GM12878 (cell line): ENCODE results near the gene TMEM250. TPM values are rescaled to one million over a fixed set of nuclear protein-coding genes. Genes with fewer than 3 reads are reported as not detected.

Experiments
- ATAC-seq: fragments of 200-7000 bp; cut with Tn5 transposase; 3 replicates; pipeline ENCODE4 v1.9.1; 2020; ENCODE audit warnings: mild to moderate bottlenecking, moderate library complexity
- BruUV-seq: library from RNA; stranded (reverse); fragments of 400-500 nt; replicated peaks from 2 replicates; lab custom pipeline; 2021; lab: Mats Ljungman, UMichigan
- CTCF ChIA-PET: fragments of 300-600 bp; sonication (Branson Sonifier 250); formaldehyde crosslinking; extraction: SDS; loops from one replicate; lab custom pipeline; 2021; ENCODE audit warnings: inconsistent platforms; lab: Yijun Ruan, JAX
- POLR2A ChIA-PET: fragments of 350-600 bp; formaldehyde crosslinking; extraction: SDS; loops from one replicate; lab custom pipeline; 2021; ENCODE audit warnings: inconsistent platforms; lab: Charles Lee
- RAD21 ChIA-PET: fragments of 300-600 bp; sonication (Branson Sonifier 250); formaldehyde crosslinking; loops from one replicate; lab custom pipeline; 2023; ENCODE audit warnings: antibody characterized with exemption; ENCODE audit not compliant: unreplicated experiment; lab: Charles Lee
- SMC1A ChIA-PET: fragments of 300-600 bp; sonication (Branson Sonifier 250); formaldehyde crosslinking; loops from one replicate; lab custom pipeline; 2023; ENCODE audit not compliant: unreplicated experiment, uncharacterized antibody; lab: Charles Lee
- DNase-seq: peaks from one replicate; pipeline ENCODE4 v3.0.0-alpha.2; 2011; ENCODE audit warnings: low read depth, low spot score
- FAIRE-seq: peaks from 3 replicates; lab custom pipeline; 2011; peaks lifted over from hg19 to GRCh38; lab: Jason Lieb, UNC
- H2AFZ ChIP-seq: 2 replicates; pipeline ENCODE4 v1.6.0; 2011; ENCODE audit warnings: low read depth, low read length, control low read depth; ENCODE audit not compliant: control insufficient read depth
- H3K27ac ChIP-seq: 2 replicates; pipeline ENCODE4 v1.5.1; 2011; ENCODE audit warnings: control low read depth; ENCODE audit not compliant: control insufficient read depth, insufficient read depth
- H3K27me3 ChIP-seq, 2 experiments: replicated peaks in 1 of 2; 2 replicates each; pipeline versions ENCODE4 v1.6.0 to v1.6.1; 2011; ENCODE audit warnings: low read length in 1 of 2; ENCODE audit not compliant: control insufficient read depth in 2 of 2, insufficient read depth in 2 of 2
- H3K36me3 ChIP-seq, 2 experiments: 2 replicates each; pipeline ENCODE4 v1.5.1; 2011; ENCODE audit warnings: low read length in 1 of 2; ENCODE audit not compliant: control insufficient read depth in 2 of 2, insufficient read depth in 2 of 2
- H3K4me1 ChIP-seq: 2 replicates; pipeline ENCODE4 v1.6.1; 2011; ENCODE audit warnings: mild to moderate bottlenecking, low read length, moderate library complexity, mixed read lengths; ENCODE audit not compliant: control insufficient read depth, insufficient read depth
- H3K4me2 ChIP-seq: 2 replicates; pipeline ENCODE4 v1.6.0; 2011; ENCODE audit warnings: control low read depth; ENCODE audit not compliant: control insufficient read depth, insufficient read depth
- H3K4me3 ChIP-seq: fragments of 200-600 bp; sonication (generic); 2 replicates; pipeline ENCODE4 v1.5.1; 2016
- H3K79me2 ChIP-seq: 2 replicates; pipeline ENCODE4 v1.6.0; 2011; ENCODE audit warnings: low read length; ENCODE audit not compliant: control insufficient read depth, insufficient read depth
- H3K9ac ChIP-seq: 2 replicates; pipeline ENCODE4 v1.8.0; 2011; ENCODE audit warnings: low read length, control low read depth, mixed read lengths; ENCODE audit not compliant: control insufficient read depth, insufficient read depth
- H3K9me3 ChIP-seq: replicated peaks from 3 replicates; pipeline ENCODE4 v1.5.1; 2011; ENCODE audit warnings: mild to moderate bottlenecking, low read length; ENCODE audit not compliant: control insufficient read depth, insufficient read depth
- H4K20me1 ChIP-seq: 2 replicates; pipeline ENCODE4 v1.6.0; 2011; ENCODE audit not compliant: control insufficient read depth, insufficient read depth
- ATF2 ChIP-seq: IDR thresholded peaks from 2 replicates; pipeline ENCODE4 v1.6.1; 2012; ENCODE audit warnings: low read length, inconsistent platforms
- BHLHE40 ChIP-seq, 2 experiments: fragments of 450-650 bp in 1 of 2; IDR thresholded peaks; 2 replicates each; pipeline ENCODE4 v1.6.1; 2011 to 2017; ENCODE audit warnings: low read depth in 2 of 2, borderline replicate concordance in 1 of 2, improper control_type of control experiment in 1 of 2, low read length in 1 of 2, mild to moderate bottlenecking in 1 of 2
- BRCA1 ChIP-seq: IDR thresholded peaks from 2 replicates; pipeline ENCODE4 v1.6.1; 2011; ENCODE audit warnings: low read depth, low read length, improper control_type of control experiment
- KDM1A ChIP-seq: fragments of 200-600 bp; sonication (generic); IDR thresholded peaks from 2 replicates; pipeline ENCODE4 v1.6.1; 2016; ENCODE audit warnings: borderline replicate concordance
- NKRF ChIP-seq: fragments of 450-650 bp; conservative IDR thresholded peaks from 2 replicates; pipeline ENCODE4 v1.6.1; 2017; ENCODE audit warnings: mild to moderate bottlenecking, moderate library complexity
- NR2C2 ChIP-seq: IDR thresholded peaks from 2 replicates; pipeline ENCODE4 v1.6.1; 2011; ENCODE audit warnings: borderline replicate concordance, low read depth; ENCODE audit not compliant: control insufficient read depth, insufficient read length
- NRF1 ChIP-seq: conservative IDR thresholded peaks from 2 replicates; pipeline ENCODE4 v1.6.1; 2011; ENCODE audit warnings: mild to moderate bottlenecking, low read depth, low read length, improper control_type of control experiment
- PAX5 ChIP-seq: IDR thresholded peaks from 2 replicates; pipeline ENCODE4 v1.6.1; 2011; ENCODE audit warnings: low read depth, low read length, borderline replicate concordance
- POLR2AphosphoS2 ChIP-seq: IDR thresholded peaks from 2 replicates; pipeline ENCODE4 v1.6.1; 2011; ENCODE audit warnings: low read depth, mild to moderate bottlenecking, low read length, improper control_type of control experiment, moderate library complexity
- REST ChIP-seq: IDR thresholded peaks from 2 replicates; pipeline ENCODE4 v1.6.1; 2012; ENCODE audit warnings: mild to moderate bottlenecking, low read depth, low read length
- SIN3A ChIP-seq: IDR thresholded peaks from 2 replicates; pipeline ENCODE4 v1.6.1; 2012; ENCODE audit warnings: low read depth, low read length, improper control_type of control experiment
- STAT1 ChIP-seq: fragments of 450-650 bp; conservative IDR thresholded peaks from 2 replicates; pipeline ENCODE4 v1.6.1; 2014; ENCODE audit warnings: antibody characterized with exemption, mild to moderate bottlenecking
- USF1 ChIP-seq: IDR thresholded peaks from 2 replicates; pipeline ENCODE4 v1.6.1; 2011; ENCODE audit warnings: borderline replicate concordance, low read depth, mild to moderate bottlenecking, moderate library complexity, mixed read lengths, low read length; ENCODE audit not compliant: insufficient read depth; ENCODE audit errors: extremely low read length
- YY1 ChIP-seq: IDR thresholded peaks from 2 replicates; pipeline ENCODE4 v1.6.1; 2011; ENCODE audit warnings: low read depth, mild to moderate bottlenecking, low read length
- ZNF207 ChIP-seq: fragments of 450-650 bp; IDR thresholded peaks from 2 replicates; pipeline ENCODE4 v1.6.1; 2014; ENCODE audit warnings: antibody characterized with exemption, mild to moderate bottlenecking, borderline replicate concordance
- ZNF384 ChIP-seq: IDR thresholded peaks from 2 replicates; pipeline ENCODE4 v1.6.1; 2012; ENCODE audit warnings: low read depth, mild to moderate bottlenecking, low read length, improper control_type of control experiment, borderline replicate concordance
- WGBS: methylation state at CpG from one replicate; pipeline ENCODE4 v1.1.6; 2016; ENCODE audit warnings: low lambda C conversion rate; ENCODE audit not compliant: insufficient replicate concordance, insufficient coverage; ENCODE audit errors: missing lambda C conversion rate; 5-methylcytosine and 5-hydroxymethylcytosine counted together
- in situ Hi-C: fragments of 300-500 bp; cut with MboI; formaldehyde crosslinking; loops from 9 replicates; pipeline ENCODE4 v1.14.3; 2018; ENCODE audit warnings: mixed read lengths
- intact Hi-C: fragments of 100-400 bp; cut with micrococcal nuclease; formaldehyde crosslinking; loops from one replicate; pipeline ENCODE4 v1.14.2; 2022; ENCODE audit not compliant: unreplicated experiment
- polyA plus RNA-seq, 11 experiments: library from polyadenylated mRNA; depleted of rRNA in 4 of 11; unstranded in 6 of 11; stranded (reverse) in 5 of 11; fragments of >200 nt; fragmentation: Nextera tagmentation in 4 of 11; fragmentation: Illumina TruSeq in 1 of 11; extraction: Ambion mirVana in 4 of 11; extraction: Trizol in 1 of 11; gene quantifications; 1 replicate in 1 of 11; 2 replicates in 10 of 11; pipeline versions ENCODE4 v1.2.1 to v1.2.3, GENCODE V29; 2011 to 2016; ENCODE audit warnings: inconsistent platforms in 2 of 11, missing spikeins in 2 of 11, low read depth in 1 of 11
- total RNA-seq, 4 experiments: library from RNA; depleted of rRNA in 3 of 4; stranded (reverse); fragments of >200 nt in 3 of 4; fragmentation: Illumina TruSeq in 1 of 4; extraction: Trizol in 1 of 4; gene quantifications; 2 replicates each; pipeline versions ENCODE4 v1.2.1 to v1.2.3, GENCODE V29; 2013 to 2021

Gene TMEM250
- total and polyA plus RNA-seq, 10 of the 15 experiments (the other 5 are each of a cell fraction or from before 2014, with no cell fraction given), result 0.39 to 39.9 (median 8.5) TPM

- Histone ChIP-seq H3K4me1 (no peaks in the 10 kb centered on the region), H3K79me2 (no peaks in the 10 kb centered on the region; the same call in 1 of the 2 replicates), H2AFZ (no peak overlapping the region), H3K9me3 (no peaks in the 10 kb centered on the region), H3K36me3 (no peaks in the 10 kb centered on the region; a peak in 1 of 4 replicates), H3K27ac (no peak overlapping the region), H3K4me3 (no peak overlapping the region), H3K9ac (no peak overlapping the region), H3K27me3 (no peaks in the 10 kb centered on the region), H4K20me1 (no peaks in the 10 kb centered on the region), H3K4me2 (no peak overlapping the region)
- BruUV-seq, result no TSS peak
- in situ Hi-C loops (no loop called here), intact Hi-C loops (no loop called here)
- FAIRE-seq (no peak), DNase-seq (no peak), ATAC-seq (no peak)
- ChIA-PET CTCF (no interaction called here), SMC1A (interaction anchor here (1.0 kb wide), 1 partner anchor 9 kb away, joined by 3 read pairs; no protein-coding TSS in a partner anchor), RAD21 (no interaction called here), POLR2A (interaction anchor here (0.5 kb wide), 1 partner anchor 309 kb away, joined by 3 read pairs; no protein-coding TSS in a partner anchor)
- WGBS, result 60% methylated on average over 24 of the region's 24 CpGs
- TF ChIP-seq PAX5 (no peak), ATF2 (no peak), BRCA1 (no peak), ZNF384 (no peak), ZNF207 (no peak), POLR2AphosphoS2 (no peak), SIN3A (no peak), KDM1A (no peak), YY1 (no peak), NRF1 (no peak), NKRF (no peak), REST (no peak), STAT1 (no peak), USF1 (no peak), NR2C2 (no peak), BHLHE40 (IDR thresholded peaks at IDR 0.05; ENCODE audit: borderline replicate concordance in 1 of 2, low read depth in 2 of 2, low read length in 1 of 2) (no peak)
Observed at GRCh38 chr9:136081826-136082495, 36.7 kb downstream of the TMEM250 start.
